Left lobe of liver (tissue), 2 donors: ENCODE results near the gene MAML3. TPM values are rescaled to one million over a fixed set of nuclear protein-coding genes. Genes with fewer than 3 reads are reported as not detected.
A peak's percentile ranks its signal among the peaks of the same experiment; 100 is the strongest.

Experiments used
- ATAC-seq: fragments of 200-7000 bp; cut with Tn5 transposase; one replicate; pipeline ENCODE4 v1.9.1; 2020; ENCODE audit warnings: mild to moderate bottlenecking, moderate library complexity
- DNase-seq: peaks from one replicate; pipeline ENCODE4 v3.0.0-alpha.2; 2020; ENCODE audit warnings: low spot score
- total RNA-seq: library from RNA; stranded (reverse); gene quantifications from one replicate; pipeline ENCODE4 v1.2.1, GENCODE V29; 2021
- donor health status: DM: no; HTN: no; CAD: no; lungs with moderate emphysema.
- donor health status: DM: no; HTN: yes; CAD: no.

MAML3 gene
- total RNA-seq, 1 donor from 2014 or later, result 8.4 TPM

DNA sequence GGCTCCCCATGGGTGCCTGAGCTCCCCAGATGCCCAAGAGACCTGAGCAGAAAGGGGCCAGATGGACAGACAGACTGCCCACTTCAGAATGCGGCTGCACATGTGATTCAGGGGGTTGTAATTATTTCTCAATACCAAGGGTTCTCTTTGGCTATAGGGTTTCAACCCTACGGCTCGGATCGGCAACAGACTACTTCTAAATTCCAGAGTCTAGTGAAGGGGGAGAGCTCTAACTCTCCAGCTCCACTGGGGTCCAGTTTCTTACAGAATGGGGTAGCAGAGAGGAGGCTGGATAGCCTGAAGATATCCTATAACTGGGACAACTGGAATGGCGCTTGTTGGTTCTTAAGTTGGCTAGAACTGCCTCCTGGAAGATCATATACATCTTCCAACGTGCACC, 352.1 kb downstream of the MAML3 start:
- DNase-seq, result no peak
- no peak for ATAC-seq

DNA sequence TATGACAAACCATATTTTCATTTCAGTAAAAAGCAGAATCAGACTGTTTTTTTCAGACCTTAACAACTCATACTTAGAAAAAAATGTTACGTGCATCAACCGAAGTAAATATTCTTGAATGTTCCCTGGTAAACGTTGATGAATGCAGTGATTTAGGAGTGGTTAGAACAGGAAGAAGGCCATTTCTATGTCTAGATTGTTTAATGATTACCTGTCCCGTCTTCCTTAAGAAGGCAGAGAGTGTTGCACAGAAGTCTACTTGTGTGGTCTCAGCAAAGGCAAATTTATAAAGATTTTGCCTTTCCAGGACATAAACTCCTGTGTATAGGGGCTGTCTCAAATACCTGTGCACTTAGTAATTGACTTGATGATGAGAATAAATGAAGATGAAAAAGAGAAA, 353.9 kb downstream of the MAML3 start:
- ATAC-seq (no peak), DNase-seq (no peak)

DNA sequence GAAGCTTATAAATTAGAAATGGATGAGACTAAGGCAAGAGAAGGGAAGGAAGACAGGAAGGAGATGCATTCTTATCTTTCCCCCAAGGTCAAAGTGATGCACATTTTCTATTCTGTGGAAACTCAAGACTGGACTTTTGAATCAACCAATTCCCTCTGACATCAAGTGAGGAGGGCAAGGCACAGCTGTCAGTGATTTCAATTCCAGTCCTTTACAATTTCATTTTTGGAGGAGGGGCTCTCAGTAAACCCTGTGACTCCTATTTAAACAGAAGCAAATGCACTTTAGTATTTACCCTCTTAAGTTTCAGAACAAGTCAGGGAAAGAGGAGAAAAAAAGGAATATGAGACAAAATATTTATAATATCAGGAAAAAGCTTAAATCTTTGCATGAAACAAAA, 354.4 kb downstream of the MAML3 start:
- DNase-seq (no peak), ATAC-seq (no peak)

DNA sequence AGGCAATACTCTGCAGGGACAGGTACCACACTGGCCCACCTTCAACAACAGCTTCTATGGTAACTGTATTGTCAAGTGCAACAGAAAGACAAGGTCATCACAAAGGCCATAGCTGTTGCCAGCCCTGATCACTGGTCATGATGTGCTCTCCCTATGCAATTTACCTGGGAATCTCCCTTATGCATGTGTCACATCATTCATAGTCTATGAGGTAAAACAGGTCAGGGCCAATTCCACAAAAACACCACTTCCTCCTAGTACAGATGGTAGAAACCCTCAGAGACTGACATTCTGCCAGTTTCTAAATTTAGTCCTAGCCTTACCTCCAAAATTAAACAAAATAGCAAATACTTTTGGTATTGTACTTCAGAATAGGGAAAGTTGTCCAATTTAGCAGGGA, 355.5 kb downstream of the MAML3 start:
- DNase-seq, result no peak
- no peak for ATAC-seq

DNA sequence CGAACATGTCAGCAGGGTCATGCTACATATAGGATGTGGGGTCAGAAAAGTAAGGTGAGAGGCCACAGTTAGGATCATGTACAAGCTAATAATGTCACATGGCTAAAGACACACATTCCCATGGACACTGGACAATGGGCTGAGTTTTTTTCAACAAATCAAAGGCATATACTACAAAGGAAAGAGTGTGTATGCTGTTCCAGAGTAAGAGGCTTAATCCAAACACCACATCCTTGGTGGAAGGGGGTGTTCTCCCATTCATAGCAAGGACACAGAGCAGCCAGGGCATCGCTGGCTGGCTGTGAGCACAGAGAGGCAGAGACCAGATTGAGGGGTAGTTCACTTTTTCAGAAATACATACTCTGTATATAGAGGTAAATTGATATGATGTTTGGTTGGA, 356.7 kb downstream of the MAML3 start:
- DNase-seq (no peak), ATAC-seq (no peak)

DNA sequence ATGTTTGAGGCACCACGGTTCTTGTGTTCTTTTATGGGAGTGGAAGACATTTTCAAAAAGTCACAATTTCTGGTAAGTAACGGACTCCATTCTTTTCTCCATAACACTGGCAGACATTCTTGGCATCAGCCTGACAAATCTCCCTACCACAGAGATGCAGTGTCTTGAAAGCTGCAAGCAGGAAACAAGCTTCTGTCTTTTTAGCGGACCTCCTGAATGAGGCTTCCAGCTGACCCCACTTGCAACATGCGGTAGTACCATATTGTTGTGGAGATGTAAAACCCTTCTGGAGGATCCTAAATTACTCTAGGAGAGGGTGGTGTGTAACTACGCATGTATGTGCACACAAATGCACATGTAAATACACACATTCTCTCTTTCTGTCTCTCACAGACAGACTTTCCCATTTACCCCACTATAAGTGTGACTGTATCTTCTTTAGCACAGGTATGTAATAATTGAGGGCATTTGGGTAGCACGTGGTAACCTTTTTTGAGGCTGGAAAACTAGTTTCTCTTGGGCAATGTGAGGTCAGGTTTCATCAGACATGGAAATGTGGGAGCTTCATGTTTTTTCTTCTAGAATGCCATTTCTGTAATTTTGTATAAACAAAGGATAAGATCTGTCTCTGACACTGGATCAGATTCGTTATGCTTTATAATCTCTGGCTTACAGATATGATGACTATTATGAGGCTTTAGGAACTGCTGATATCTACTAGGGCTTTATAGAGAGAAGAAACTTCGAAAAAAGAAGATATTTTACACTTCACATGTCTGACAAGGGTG, 358.3 kb downstream of the MAML3 start:
- ATAC-seq (peak; percentile 24), DNase-seq (no peak)

DNA sequence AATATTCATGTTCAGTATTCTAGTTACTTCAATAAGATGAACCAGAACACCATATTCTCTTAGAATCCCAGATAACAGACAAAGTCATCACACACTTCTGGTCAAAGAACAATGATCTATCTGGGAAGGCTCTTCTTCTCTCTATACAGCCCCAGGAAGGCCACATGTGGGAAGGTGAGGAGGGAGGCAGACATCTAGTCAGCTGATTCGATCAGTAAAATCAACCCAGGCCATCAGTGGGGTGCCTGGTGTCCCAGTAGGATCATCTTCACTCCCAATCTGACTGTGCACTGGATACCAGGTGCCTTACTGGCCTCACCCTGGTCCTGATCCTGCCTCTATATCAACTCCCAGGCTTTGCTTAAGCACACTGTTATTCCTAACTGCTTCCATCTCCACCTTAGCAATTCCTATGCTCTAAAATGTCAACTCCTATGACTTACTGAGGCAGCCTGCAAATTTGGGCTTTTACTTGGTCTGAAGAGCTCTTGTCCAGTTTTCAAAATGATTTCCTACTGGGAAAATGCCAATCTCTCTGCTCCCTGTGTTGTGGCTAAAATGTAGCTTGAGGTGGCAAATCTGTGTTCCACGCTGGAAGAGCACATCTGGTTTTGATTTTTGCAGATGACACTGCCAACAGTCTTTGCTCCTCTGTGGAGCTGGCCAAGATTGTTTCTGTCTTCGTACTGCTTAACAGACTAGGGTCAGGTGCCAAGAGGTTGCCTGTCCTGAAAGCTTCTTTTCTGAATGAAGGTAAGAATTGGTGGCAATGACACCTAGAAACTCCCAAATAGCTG, 359.6 kb downstream of the MAML3 start:
- no peak for DNase-seq
- peak; percentile 56 for ATAC-seq

DNA sequence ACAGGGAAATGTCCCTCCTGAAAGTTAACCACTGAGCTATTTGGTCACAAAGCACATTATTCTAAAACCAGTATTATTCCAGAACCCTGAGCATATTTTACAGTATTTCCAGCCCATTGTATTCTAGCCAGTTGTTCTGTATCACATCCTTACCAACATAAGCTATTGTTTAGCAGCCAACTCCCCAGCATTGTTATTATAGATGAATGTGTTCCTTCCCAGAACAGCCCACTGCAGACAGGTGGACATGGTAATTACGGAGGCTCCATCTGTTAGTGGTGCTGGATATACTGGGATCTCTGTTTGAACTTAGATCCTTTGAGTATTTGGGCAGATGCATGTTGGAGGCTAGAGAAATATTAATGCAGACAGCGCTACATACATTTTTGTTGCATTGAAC, 362.3 kb downstream of the MAML3 start:
- no peak for DNase-seq
- ATAC-seq, result no peak

DNA sequence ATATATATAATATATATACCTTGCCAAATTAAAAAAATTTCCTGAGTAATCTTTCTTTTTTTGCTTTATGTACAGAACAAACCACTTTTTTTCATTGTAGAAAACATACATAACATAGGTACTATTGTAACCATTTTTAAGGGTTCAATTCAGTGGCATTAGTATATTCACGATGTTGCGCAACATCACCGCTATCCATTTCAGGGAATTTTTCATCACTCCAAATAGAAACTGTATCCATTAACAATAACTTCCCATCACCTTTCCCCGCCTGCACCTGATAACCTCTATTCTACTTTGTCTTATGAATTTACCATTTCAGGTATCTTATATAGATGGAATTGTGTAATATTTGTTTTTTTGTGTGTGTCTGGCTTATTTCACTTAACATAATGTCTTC, 363.7 kb downstream of the MAML3 start:
- DNase-seq, result no peak
- no peak for ATAC-seq

DNA sequence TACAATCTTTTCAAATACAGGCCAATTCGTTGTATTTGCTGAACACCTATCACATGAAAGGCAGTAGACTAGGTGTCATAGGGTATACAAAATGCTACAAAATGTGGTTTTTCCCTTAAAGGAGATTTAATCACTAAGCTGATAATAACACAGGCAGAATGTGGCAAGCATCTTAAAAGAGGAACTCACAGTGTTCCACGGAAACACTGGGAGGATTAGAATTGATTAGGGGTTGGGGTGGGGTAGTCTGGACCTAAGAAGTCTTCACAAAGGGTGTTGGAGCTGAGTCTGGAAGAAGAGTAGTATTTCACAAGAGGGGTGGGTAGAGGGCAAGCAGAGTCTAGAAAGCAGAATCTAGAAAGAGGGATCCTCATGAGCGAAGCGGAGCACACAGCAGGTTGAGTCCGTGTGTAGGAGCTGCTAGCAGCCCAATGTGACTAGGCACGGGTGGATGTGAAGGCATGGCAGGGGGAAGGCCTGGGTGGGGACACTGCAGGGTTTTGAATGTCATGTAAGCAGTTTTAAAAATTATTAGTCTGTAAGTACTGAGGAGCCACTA, 364.8 kb downstream of the MAML3 start:
- ATAC-seq (no peak), DNase-seq (no peak)

DNA sequence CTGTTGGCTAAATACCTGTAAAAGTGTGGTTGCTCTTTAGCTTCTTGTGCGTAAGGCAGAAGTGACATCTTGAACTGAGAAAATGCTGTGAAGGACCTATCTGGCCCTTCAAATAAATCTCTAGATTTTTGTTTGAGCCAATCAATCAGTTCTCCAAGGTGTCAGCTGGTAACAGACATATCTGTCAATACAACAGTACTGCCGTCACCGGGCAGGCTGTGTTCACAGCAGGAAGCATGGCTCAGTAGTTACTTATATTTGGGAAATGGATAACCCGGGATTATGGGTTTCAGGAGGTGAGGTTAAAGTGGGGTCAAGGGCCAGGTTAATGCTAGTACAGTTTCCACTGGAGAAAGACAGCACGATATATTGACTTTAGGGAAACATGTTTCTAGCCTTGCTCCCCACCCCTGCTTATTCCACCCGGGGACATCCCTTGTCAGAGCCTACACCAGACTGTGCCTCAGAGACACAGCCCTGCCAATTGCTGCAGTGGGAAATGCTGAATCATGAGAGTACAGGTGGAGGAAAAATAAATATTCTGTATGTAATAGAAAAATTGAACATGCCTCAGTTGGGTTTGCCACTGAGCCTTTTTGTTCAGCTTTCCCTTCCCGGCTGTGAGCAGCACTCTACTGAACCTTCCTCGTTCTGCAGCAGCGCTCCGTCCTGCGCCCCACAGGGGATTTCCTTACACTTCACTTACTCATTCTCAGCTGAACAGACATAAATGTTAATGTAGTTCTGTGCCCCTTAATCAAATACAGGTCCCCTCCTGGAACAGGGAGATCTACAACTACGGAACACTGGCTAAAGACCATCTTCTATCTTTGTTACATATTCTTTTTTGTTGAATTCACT, 367.3 kb downstream of the MAML3 start:
- ATAC-seq (peak; percentile 18), DNase-seq (no peak)

DNA sequence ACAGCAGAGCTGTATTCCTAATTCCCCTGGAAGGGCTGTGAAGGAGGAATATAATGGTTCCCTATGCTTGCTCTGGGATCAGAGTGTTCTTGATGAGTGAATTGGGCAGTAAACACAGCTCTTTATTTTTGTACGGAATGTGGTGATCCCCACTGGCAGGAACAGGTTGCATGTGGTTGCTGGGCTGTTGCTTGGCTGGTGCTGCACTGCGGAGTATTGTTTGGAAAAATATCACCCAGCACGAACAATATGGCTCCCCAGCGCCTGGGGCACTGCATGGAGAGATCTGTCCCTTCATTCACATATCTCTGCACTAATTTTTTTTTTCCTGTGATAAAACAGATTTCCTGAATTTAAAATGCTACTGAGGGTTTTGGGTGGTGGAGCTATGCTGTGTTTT, 368.6 kb downstream of the MAML3 start:
- ATAC-seq (no peak), DNase-seq (no peak)

DNA sequence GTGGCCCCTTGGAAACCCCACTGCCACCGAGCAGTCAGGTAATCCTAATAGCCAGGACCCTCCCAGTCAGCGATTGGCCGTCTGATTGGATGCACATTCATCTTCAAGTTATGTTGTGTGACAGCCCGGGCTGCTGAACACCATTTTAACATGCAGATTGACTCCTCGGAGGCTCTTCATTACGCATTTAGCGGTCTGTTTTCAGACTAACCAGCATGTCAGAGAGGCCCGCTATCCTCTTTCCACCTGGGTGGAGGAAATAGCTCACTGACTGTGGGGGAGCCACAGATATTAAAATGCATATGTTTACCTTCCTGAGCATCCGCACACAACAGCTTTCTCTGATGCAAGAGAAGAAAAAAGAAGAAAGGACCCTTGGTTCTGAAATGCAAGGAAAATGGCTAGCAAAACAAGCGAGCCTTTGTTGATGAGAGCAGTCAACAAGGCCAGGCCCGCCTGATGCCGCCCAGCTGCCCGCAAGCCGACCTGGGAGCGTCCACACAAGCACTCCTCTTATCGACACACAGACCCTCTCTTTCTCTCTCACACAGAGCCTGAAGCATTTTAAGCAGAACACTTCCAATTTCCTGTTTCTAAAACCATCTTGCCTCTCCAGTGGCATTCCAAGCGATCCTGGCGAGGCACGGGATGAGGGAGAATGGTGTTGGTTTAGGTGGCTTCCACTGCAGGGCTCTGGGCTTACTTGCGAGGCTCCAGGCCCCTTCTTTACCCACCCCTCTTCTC, 370.1 kb downstream of the MAML3 start:
- ATAC-seq (no peak), DNase-seq (no peak)

DNA sequence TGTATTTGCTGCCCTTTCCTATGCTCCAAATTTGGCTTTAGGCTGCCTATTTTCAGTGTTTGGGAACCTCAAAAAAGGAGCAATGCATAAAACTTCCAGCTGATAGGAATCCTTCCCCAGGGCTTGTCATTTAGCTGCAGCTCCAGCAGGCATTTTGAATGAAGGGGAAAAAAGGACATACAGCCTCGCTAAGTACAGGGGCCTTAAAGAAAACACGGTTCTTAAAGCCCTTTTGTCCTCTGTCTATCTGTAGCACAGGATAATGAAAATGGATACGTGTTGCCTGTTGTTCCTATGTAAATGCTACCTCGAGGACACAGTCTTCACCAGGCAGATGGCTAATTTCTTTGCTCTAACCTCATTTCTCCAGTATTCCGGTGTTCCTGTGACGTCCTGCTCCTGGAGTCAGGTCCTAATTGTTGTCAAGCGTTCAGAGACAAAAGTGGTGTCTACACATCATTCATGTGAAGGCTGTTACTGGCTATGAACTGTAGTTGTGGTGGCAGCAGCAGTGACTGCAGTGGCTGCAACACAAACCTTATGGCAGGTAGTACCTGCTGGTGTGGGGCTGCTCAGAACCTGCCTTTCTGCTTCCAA, 371.0 kb downstream of the MAML3 start:
- no peak for DNase-seq
- ATAC-seq, result no peak

DNA sequence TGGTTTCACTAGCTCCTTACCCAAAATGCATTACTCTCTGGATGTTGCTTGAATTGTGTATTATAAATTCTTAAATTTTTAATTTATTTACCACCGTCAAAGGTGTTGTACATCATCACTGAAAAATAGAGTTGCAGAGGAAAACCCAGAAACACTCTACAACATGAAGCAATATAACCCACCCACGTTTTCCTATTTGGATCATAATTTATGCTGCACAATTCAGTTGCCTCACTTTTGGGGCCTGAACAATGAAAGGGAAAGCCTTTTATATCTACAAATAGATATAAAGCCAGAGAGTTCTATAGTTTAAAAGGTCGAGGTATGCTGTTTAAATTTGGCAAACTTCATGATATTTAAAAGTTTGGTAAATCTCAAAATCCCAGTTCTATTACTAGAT, 372.9 kb downstream of the MAML3 start:
- DNase-seq, result no peak
- ATAC-seq, result no peak

DNA sequence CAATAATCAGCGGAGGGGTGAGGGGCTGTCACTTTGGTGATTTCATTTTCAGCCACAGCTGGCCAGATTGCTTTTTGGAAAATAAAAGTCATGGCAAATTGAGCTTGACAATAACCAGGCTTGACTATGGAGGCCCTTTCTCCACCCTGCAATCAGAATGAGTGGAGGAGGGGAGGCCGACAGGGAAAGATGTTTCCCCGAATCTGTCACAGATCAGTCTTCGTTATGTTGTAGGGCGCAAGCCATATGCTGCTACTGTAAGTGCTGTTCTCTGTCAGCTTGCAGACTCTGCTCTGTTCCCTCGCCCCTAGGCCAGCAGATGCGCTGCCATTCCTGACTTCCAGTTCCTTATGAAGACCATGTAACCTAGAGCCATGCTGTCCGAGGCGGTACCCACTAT, 374.3 kb downstream of the MAML3 start:
- no peak for DNase-seq
- ATAC-seq, result no peak

DNA sequence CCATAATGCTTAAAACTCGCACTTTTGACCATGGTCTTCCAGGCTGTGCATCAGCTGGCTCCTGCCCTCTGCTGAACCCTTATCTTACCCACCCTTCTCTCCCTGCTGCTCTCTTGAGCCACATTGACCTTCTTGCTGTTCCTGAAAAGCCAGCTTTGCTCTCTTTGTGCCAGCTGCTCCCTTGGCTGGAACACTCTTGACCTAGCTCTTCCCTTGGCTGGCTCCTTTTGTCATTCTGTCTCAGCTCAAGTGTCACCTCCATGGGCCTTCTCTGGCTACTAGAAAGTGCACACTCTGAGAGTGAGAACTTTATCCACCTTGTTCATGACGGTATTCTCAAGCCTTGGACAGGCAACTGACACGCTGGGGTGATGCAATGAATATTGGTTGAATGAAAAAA, 376.2 kb downstream of the MAML3 start:
- DNase-seq (no peak), ATAC-seq (no peak)

DNA sequence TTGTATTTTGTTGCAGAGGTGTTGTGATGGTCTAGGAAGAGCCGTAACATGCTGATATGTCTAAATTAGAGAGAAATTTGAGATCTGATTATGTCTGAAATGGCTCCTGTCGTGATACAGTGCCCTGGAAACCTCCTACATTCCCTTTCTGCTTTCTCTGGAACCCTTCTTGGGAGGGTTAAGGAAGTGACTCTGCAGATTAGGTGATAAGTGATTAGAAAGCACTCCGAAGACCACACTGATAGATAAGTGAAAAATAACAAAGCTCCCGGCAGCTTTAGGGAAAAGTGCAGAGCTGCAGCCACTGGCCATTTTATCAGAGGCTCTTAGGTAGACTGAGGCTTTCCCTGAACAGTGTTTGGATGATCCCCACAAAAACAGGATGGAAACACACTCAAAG, 377.7 kb downstream of the MAML3 start:
- ATAC-seq (no peak), DNase-seq (no peak)

DNA sequence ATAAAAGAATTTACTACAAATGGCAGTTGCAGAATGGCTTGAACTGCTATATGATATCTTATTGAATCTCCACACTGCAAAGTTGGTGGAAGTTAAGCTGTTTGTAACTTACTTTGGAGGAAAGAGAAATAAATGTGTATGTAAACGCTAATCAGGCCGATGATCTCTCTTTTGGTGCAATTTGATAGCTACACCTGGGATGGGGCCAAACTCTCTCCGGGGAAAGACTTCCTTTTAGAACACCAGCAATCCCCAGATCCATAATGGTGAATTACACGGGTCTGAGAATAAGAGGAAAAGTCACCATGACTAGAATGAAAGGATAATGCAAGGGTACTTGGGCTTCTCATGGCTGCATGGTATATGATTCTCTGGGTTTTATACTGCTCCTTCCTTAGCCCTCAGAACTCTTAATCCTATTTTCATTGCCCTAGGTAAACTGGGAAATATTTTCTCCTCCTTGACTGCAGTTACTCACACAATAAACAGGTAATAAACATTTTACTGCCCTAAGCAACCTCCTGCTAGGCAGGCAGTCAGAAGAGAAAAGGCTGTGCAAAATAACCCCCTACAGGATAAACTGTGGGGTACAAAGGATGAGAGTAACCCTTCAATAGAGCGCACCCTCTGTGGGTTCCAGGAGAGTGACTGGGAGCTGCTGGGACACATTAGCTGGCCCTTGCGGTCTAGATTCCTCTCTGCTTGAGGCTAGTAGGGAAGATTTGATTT, 379.1 kb downstream of the MAML3 start:
- no peak for DNase-seq
- ATAC-seq, result no peak
